Left colon (tissue), 2 donors: ENCODE results near the gene GPX5. TPM values are rescaled to one million over a fixed set of nuclear protein-coding genes. Genes with fewer than 3 reads are reported as not detected.
"Not testable (repeated sequence)": the region's sequence is repeated elsewhere in the genome, so short reads cannot be mapped to it uniquely, and the experiment has no call there.

Experiments used
- ATAC-seq: fragments of 200-7000 bp; cut with Tn5 transposase; one replicate; pipeline ENCODE4 v1.9.1; 2020; ENCODE audit warnings: mild to moderate bottlenecking, moderate library complexity
- DNase-seq, 2 donors: peaks; one replicate each; pipeline ENCODE4 v3.0.0-alpha.2; 2020
- intact Hi-C, 2 donors: fragments of 100-400 bp; cut with DNase I in 1 of 2; cut with micrococcal nuclease in 1 of 2; formaldehyde crosslinking; loops; one replicate each; pipeline versions ENCODE4 v1.11.2 to v1.14.0; 2022; cut with DNase I, micrococcal nuclease
- total RNA-seq, 2 donors: library from RNA; stranded (reverse); fragmentation: NEBNext Ultra II Directional; extraction: Animal tissue kit (Norgen Biotek cat#: 25700); gene quantifications; one replicate each; pipeline ENCODE4 v1.2.1, GENCODE V29; 2021
- donor health status: DM: no; HTN: no; CAD: no.
- donor health status: DM: yes; HTN: yes; CAD: no.

GPX5 gene
- total RNA-seq, 2 donors from 2014 or later: not detected

- intact Hi-C loops, DNase-seq, ATAC-seq: not testable (repeated sequence)
These were observed 21.3 kb downstream of the GPX5 start for GRCh38 chr6:28547003-28547402.

- DNase-seq (no peak), ATAC-seq (no peak)
- intact Hi-C loops: no loop called here
These were observed 26.4 kb downstream of the GPX5 start for GRCh38 chr6:28551891-28552666.

GRCh38 chr6:28553384-28553985 is 27.8 kb downstream of the GPX5 start:
- intact Hi-C loops: no loop called here
- ATAC-seq: no peak

GRCh38 chr6:28553986-28554881 is 28.6 kb downstream of the GPX5 start:
- no peak for ATAC-seq
- intact Hi-C loops: no loop called here
- DNase-seq: no peak

More at GRCh38 chr6:28553384-28553985, 27.8 kb downstream of the GPX5 start:
- no peak for DNase-seq

DNA sequence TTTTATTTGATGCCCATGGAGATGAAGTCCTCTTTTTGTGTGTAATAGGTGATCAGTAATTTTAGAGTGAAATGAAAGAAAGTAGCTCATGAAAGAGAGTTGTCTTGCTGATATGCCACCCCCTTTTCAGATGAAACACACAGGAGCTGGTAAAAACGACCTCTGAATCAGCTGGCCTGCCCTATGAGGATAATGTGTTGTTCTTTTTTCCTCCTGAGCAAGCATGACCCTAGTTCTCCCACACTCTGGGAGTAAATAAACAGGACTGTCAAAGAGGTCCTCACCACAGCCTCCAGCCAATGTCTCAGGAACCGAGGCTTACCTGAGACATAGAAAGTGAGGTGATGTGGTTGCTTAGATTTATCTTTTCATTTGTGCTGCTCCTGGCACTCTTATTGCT is 29.5 kb downstream of the GPX5 start:
- no peak for ATAC-seq
- DNase-seq: no peak
- intact Hi-C loops: no loop called here

- DNase-seq (no peak), ATAC-seq (no peak)
- intact Hi-C loops: no loop called here
These were observed 32.9 kb downstream of the GPX5 start for GRCh38 chr6:28558629-28559028.

DNA sequence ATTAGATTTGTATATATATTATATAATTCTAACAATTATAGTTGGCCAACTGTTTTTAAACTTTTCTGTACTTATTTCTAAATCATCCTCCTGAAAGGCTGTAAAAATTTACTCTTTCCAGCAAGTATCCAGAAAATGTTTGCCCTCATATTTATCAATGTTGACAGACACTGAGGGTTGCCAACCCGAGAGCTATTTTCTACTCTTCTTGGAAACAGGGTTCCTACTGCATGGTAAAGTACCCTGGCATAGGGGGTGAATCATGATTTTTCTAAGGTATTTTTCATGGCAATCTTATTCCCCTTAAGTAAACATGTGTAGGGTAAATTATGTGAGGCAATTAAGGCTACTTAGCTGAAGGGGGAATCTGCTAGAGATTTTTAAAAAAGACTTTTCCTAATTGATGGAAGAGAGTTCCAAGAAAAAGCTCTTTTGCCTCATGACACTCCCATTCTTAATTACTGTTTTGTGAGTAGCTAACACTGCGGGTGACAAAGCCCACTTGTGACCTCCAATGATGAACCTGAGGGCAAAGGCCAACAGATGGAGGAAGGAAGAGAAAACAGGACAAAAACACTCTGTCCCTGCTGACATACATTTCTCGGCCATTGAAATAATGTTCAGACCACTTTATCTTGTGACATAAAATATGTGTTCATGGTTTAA is 37.9 kb downstream of the GPX5 start:
- DNase-seq (no peak), ATAC-seq (no peak)
- intact Hi-C loops: no loop called here

DNA sequence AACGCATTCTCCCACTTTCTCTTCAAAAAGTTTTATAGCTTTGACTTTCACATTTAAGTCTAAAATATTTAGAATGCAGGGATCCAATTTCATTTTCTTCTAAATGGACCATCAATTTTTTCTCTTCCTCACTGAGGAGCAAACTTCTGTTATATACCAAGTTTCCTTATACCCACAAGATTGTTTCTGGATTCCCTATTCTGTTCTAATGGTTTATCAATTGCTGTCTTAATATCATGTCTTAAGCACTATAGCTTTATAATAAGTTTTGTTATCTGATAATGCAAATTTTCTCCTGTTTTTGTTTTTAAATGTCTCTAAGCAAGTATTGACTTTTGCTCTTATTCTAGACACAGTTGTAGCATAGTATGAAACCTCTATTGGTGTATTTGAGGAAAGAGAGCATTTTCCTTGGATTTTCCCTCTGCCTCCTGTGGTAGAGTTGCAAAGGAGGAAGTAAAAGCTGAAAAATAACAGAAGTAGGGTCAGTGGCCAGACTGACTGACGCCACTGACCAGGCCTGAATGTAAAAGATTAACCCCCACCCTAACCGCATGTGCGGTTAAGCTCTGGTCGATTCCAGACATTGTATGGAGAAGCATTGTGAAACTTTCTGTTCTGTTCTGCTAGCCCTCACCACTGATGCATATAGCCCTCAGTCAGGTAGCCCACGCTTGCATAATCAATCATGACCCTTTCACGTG is 40.3 kb downstream of the GPX5 start:
- DNase-seq: no peak
- intact Hi-C loops: no loop called here
- ATAC-seq: no peak

DNA sequence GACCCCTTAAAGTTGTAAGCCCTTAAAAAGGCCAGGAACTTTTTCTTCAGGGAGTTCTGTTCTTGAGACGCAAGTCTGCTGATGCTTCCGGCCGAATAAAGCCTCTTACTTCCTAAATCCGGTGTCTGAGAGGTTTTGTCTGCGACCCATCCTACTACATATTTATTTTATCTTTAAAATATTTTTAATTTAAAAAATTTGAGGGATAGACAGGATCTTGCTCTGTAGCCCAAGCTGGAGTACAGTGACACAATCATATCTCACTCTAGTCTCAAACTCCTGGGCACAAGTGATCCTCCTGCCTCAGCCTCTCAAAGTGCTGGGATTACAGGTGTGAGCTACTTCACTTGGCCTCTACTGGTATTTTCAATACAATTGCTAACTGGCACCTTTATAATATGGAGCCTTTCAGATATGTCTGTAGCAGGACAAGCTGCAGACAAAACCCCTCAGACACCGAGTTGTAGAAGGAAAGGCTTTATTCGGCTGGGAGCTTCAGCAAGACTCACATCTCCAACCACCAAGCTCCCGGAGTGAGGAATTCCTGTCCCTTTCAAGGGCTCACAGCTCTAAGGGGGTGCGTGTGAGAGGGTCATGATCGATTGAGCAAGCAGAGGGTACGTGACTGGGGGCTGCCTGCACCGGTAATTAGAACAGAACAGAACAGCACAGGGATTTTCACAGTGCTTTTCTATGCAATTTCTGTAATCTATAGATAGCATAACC is 41.0 kb downstream of the GPX5 start:
- DNase-seq (no peak), ATAC-seq (no peak)
- intact Hi-C loops: no loop called here

DNA sequence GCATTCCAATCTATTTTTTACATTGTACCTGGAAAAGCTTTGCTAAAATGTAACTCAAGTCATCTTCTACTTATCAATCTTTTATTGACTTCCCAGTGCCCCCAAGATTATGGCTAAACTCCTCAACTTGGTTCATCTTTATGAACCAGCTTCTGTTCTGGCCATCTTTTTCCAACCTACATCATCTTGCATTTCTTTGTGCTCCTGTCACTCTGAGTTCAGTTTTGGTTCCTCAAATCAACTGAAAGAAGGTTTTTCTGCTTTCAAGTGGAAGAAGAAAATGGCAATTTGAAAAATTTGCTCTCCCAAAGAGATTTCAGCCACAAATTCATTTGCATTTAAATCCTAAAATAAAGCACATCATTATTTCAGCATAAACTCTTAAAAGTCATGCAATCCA is 41.8 kb downstream of the GPX5 start:
- DNase-seq: no peak
- ATAC-seq: no peak
- intact Hi-C loops: no loop called here

- DNase-seq: no peak
- no peak for ATAC-seq
- intact Hi-C loops: no loop called here
These were observed 42.9 kb downstream of the GPX5 start for GRCh38 chr6:28568515-28569108.

DNA sequence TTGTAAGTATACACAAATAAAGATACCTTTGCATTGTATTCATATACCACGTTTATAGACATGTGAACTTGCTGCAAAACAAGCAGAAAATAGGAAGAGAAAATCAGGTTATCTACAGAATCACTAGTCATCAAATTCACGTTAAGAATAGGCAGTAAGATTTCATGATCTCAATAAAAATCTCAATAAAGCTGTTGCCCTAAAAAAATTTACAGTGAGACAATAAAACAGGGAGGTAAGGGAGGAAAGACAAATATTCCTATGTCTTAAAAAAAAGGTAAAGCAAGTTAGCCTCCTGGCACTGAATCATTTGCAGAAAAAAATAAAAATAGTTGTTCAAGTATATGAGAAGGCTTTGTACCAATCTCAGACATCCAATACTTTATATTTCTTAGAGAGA is 44.1 kb downstream of the GPX5 start:
- intact Hi-C loops: no loop called here
- peak; percentile 36 for ATAC-seq
- no peak for DNase-seq

DNA sequence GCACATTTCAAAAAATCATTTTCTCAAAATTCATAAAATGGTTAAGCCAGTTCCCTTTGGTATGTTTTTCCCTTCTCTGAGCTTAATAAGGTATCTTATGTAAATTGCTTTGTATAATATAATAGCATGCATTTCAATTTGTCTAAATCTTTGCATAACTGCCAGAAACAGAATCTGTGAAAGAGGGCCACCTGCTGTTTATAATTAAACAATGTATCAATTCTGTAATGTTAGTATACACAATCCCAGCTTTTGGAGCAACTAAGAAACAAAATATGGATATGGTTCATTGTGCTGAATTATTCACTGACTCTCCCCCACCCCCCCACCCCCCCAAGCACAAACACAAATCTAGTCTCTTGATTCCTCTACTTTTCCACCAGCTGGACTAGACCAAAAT is 54.8 kb downstream of the GPX5 start:
- ATAC-seq (no peak), DNase-seq (no peak)
- intact Hi-C loops: no loop called here

DNA sequence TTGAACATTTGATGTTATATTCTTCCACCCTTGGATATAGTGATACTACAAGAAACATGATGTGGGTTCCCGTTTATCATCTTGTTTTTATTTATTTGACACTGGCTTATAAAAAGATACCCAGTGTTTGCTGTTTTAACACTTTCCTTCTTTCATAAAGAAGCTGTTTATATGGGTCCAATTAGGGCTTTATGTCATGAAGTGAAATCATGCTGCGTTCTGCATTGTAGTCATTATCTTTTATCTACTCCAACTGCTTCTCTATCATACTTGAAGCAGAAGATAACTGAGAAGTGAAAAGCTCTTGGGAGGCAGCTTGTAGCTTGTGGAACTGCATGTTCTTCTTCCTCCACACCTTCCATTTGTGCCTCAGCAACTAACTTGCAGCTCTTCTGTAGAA is 57.8 kb downstream of the GPX5 start:
- DNase-seq (no peak), ATAC-seq (no peak)
- intact Hi-C loops: no loop called here
